K562 (cell line): ENCODE results near the gene RAB12.

Experiments
- POLR2AphosphoS5 ChIP-seq: IDR thresholded peaks from 2 replicates; pipeline ENCODE4 v1.6.1; 2011; ENCODE audit warnings: mild to moderate bottlenecking, low read depth, low read length, moderate library complexity; ENCODE audit not compliant: control insufficient read depth, insufficient read depth
- TSHZ1 ChIP-seq: fragments of 250-450 bp; sonication (Bioruptor Pico); IDR thresholded peaks from 2 replicates; pipeline ENCODE4 v1.4.0; 2020; ENCODE audit warnings: mild to moderate bottlenecking, moderate library complexity
- TF ChIP-seq, protein P1 (sequence below), 3 experiments: IDR thresholded peaks in 2 of 3; conservative IDR thresholded peaks in 1 of 3; 2 replicates each; pipeline ENCODE4 v1.5.1; 2011 to 2012; ENCODE audit warnings: low read length in 3 of 3, mild to moderate bottlenecking in 3 of 3, control low read depth in 2 of 3, improper control_type of control experiment in 1 of 3, inconsistent platforms in 1 of 3, low read depth in 1 of 3, mixed read lengths in 1 of 3, moderate library complexity in 1 of 3; ENCODE audit not compliant: insufficient read depth in 2 of 3

DNA sequence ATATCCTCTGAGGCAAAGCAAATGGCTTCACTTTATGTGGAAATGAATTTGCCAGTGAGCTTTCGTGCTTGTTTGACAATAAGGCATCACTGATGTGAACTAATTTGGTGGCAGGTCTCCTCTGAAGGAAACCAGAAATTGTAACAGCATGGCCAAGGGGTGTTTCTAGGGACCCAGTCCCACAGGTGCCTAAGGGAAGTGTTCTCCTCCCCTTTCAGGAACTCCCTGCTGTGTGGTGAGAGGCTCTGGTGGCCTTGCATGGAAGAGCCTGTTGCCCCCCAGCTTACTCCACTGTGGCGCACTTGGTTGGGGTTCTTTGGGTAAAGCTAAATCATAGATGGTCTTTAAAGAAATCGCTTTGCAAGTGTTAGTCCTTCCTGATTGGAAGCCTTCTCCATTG lies 20.4 kb downstream of the RAB12 start:
- TF ChIP-seq, protein P1, sequence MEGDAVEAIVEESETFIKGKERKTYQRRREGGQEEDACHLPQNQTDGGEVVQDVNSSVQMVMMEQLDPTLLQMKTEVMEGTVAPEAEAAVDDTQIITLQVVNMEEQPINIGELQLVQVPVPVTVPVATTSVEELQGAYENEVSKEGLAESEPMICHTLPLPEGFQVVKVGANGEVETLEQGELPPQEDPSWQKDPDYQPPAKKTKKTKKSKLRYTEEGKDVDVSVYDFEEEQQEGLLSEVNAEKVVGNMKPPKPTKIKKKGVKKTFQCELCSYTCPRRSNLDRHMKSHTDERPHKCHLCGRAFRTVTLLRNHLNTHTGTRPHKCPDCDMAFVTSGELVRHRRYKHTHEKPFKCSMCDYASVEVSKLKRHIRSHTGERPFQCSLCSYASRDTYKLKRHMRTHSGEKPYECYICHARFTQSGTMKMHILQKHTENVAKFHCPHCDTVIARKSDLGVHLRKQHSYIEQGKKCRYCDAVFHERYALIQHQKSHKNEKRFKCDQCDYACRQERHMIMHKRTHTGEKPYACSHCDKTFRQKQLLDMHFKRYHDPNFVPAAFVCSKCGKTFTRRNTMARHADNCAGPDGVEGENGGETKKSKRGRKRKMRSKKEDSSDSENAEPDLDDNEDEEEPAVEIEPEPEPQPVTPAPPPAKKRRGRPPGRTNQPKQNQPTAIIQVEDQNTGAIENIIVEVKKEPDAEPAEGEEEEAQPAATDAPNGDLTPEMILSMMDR (IDR thresholded peaks at IDR 0.05 in 2 of 3, conservative IDR thresholded peaks at IDR 0.05 in 1 of 3; ENCODE audit: insufficient read depth in 2 of 3, low read depth in 1 of 3, low read length in 3 of 3), result no peak
- TF ChIP-seq TSHZ1 (CRISPR knock-in tag), result no peak
- no peak for TF ChIP-seq POLR2AphosphoS5
